Activated CD4-positive, CD25-positive, alpha-beta regulatory T cell treated with anti-CD3 and anti-CD28 coated beads, Interleukin-2, amount 50 U/mL, for 16 hours (primary cell): ENCODE results near the gene PHF20.
"Not testable (repeated sequence)": the region's sequence is repeated elsewhere in the genome, so short reads cannot be mapped to it uniquely, and the experiment has no call there.

Source experiments
- DNase-seq: peaks from one replicate; pipeline ENCODE4 v3.0.0-alpha.2; 2020; ENCODE audit warnings: low read depth, low spot score

The PHF20 gene

DNA sequence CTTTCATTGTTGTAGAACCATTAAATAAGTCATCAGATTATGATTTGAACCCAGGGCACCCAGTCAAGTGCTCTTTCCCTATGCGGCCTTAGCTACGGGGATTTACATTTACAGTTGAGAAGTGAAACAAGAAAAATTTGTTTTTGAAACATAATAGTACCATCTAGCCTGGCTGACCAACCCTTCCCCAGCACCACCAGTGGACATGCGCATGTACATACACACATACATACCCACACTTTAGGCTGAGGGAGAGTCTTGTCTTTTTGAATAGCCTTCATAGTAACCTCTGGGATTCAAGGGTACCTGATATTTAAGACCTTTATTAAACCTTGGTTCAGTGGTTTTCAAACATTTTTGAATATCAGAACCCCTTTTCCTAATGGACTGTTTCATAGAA, 148.7 kb downstream of the PHF20 start:
- DNase-seq = no peak

DNA sequence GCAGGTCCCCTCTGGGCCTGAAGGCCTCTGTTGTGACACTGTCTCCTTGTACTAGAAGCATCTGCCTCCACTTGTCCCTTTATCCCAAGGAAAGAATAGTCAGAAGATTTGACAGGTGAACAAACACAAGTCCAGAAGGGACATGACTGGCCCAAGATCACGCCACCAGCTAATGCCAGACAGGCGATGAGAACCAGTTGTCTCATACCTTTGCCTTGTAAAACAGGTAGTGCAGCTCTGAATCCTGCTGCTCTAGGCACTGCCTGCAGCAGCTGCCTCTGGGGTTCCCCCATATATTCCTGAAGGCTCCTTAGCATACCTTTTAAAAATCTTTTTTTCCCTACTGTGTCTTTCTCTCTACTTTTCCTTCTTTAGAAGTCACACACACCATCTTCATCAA, 157.5 kb downstream of the PHF20 start:
- no peak for DNase-seq

- DNase-seq = no peak
Observed at GRCh38 chr20:35934050-35934449, 162.2 kb downstream of the PHF20 start.

DNA sequence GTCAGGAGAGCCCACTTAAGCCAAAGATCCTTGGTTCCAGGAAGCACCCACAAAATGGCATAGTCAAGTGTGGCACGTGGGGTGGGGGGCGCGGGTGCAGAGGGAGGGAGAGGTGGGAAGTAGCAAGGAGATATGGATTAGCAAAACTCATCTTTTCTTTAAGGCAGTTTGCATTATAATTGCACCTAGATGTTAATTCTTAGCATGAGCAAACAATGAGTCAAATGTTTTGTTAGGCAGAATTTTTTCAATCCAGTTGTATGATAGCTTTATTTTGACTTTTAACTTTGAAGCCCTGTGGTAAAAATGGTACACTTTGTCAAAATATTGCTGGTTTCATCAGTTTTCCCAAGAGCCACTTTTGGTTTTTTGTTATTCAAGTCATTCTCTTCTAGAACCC, 167.4 kb downstream of the PHF20 start:
- DNase-seq = no peak

- no peak for DNase-seq
Observed at GRCh38 chr20:35941620-35942019, 169.8 kb downstream of the PHF20 start.

- DNase-seq = no peak
Observed at GRCh38 chr20:35942243-35942642, 170.4 kb downstream of the PHF20 start.

DNA sequence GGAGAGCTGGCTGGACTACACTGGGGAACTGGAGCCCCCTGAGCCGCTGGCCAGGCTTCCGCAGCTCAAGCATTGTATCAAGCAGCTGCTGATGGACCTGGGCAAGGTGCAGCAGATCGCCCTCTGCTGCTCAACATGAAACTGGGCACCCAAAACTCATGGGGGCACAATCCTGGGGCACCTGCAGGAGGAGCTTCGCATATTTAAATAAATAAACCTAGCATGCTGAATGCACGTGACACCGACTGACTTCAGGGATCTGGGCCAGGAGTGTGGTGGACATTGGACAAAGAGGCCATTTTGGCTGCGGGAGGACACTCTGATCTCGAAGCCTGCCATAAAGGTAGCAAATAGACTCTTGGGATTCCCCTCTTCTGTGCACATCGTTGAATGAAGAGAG, 175.7 kb downstream of the PHF20 start:
- no peak for DNase-seq

DNA sequence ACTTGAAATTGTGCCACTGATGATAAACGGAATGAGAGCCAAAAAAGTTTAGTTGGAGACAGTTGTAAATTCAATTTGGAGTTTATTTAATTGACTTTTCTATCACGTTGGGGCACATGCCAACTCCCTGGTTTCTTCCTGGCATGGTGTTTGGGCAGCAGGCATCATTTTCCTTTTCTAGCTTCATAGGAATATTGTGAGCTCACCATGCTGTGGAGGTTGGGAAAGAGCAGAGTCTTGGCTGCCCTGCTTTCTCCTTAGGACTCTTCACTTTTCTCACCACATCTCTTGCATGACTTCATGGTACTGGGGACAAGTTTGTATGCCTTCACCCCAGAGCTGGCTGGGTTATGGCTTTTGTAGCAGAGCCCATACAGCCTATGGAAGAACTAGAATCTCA, 176.1 kb downstream of the PHF20 start:
- no peak for DNase-seq

GRCh38 chr20:35950093-35950492, 178.3 kb downstream of the PHF20 start:
- no peak for DNase-seq

- DNase-seq = not testable (repeated sequence)
Observed at GRCh38 chr20:35952080-35952479, 180.3 kb downstream of the PHF20 start.

DNA sequence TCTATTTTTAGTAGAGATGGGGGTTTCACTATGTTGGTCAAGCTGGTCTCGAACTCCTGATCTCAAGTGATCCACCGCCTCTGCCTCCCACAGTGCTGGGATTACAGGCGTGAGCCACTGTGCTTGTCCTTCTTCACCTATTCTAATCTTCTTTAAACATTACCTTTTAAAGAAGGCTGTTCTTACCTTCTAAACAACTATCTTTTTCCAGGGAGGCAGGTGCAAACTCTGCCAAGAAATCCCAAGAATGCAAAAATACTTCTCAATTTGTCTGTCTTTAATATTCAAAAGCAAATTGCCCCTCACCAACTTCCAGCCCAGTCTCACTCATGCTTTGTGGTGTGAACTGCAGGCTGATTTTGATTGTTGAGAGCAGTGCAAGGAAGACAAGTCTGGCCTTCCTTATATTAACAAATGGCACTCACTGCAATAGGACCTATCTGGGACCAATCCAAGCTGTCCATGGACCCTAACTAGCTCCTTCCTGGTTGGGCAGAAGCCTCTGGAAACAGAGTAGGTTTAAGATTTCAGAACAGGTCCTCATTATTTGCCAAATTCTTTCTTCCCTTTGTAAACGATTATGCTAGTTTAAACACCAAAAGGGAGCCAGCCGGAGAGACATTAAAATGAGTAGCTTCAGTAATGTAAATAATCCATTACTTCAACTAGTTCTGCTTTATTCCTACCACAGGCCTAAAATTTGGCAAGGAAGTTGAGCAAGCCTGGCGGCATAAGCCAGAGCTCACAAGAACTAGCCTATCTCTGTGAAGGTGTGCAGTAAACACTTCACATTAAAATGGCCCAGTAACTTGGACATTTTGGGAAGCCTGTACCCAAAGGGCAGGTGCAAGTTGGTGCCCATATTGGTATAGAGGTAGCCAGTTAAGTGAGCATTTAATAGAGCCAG, 180.9 kb downstream of the PHF20 start:
- DNase-seq = no peak

- peak; percentile 39 for DNase-seq
Observed at GRCh38 chr20:35953387-35954199, 181.8 kb downstream of the PHF20 start.

- DNase-seq = peak; percentile 92
Observed at GRCh38 chr20:35954200-35954906, 182.5 kb downstream of the PHF20 start, which contains the start of gene SCAND1. Gene SCAND1 (minus strand): TSS chr20:35954502. CDS start chr20:35954284, 218 bp downstream.

- no peak for DNase-seq
Observed at GRCh38 chr20:35954907-35955251, 183.1 kb downstream of the PHF20 start.

- no peak for DNase-seq
Observed at GRCh38 chr20:35956616-35957015, 184.8 kb downstream of the PHF20 start.

DNA sequence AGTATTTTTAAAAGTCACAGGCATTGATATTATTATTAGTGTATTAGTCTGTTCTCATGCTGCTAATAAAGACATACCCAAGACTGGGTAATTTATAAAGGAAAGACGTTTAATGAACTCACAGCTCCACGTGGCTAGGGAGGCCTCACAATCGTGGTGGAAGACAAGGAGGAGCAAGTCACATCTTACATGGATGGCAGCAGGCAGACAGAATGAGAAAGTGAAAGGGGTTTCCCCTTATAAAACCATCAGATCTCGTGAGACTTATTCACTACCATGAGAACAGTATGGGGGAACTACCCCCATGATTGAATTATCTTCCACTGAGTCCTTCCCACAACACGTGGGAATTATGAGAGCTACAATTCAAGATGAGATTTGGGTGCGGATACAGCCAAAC, 187.5 kb downstream of the PHF20 start:
- not testable (repeated sequence) for DNase-seq

DNA sequence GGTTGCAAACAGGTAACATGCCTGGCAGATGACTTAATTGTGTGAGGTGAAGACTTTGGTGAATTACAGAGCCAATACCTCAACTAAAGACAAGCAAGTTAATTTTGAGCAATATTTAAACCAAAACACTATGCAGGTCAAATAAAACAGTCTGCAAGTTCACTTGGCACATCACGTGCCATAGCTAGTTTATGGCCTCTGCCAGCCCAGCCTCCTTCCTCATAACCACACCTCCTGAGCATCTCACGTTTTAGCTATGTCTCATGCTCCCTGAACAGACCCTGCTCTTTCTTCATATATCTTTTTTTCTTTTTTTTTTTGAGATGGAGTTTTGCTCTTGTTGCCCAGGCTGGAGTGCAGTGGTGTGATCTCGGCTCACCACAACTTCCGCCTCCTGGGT, 192.1 kb downstream of the PHF20 start:
- no peak for DNase-seq

- no peak for DNase-seq
Observed at GRCh38 chr20:35967979-35968640, 196.3 kb downstream of the PHF20 start, which contains the start of gene CNBD2. Gene CNBD2 (plus strand): TSS chr20:35968590. CDS start chr20:35968763, 173 bp downstream.

- no peak for DNase-seq
Observed at GRCh38 chr20:35968930-35969329, 197.1 kb downstream of the PHF20 start.

DNA sequence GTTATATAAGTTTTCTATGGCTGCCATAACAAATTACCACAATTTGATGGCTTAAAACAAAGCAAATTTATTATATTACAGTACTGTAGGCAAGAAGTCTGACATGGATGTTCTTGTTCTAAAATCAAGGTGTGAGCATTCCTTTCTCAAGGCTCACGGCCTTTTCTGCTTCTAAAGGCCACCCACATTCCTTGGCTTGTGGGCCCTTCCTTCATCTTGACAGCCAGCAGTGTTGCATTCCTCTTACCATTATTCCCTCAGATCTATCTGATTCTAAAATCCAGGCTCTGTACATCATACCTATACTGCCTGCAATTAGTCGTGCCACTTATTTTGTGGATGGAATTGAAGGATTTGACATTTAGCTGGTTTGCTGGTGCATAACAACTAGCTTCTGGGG, 200.2 kb downstream of the PHF20 start:
- DNase-seq = no peak

GRCh38 chr20:35972462-35972861, 200.6 kb downstream of the PHF20 start:
- DNase-seq = no peak
